GM19043 (cell line): ENCODE data around the gene SLC22A7.
"Not testable (repeated sequence)": the region's sequence is repeated elsewhere in the genome, so short reads cannot be mapped to it uniquely, and the experiment has no call there.

ENCODE experiments used
- ATAC-seq: cut with Tn5 transposase; IDR thresholded peaks from one replicate; pipeline ENCODE4 v1.9.1; 2021; ENCODE audit warnings: low read depth; ENCODE audit not compliant: unreplicated experiment

The SLC22A7 gene

DNA sequence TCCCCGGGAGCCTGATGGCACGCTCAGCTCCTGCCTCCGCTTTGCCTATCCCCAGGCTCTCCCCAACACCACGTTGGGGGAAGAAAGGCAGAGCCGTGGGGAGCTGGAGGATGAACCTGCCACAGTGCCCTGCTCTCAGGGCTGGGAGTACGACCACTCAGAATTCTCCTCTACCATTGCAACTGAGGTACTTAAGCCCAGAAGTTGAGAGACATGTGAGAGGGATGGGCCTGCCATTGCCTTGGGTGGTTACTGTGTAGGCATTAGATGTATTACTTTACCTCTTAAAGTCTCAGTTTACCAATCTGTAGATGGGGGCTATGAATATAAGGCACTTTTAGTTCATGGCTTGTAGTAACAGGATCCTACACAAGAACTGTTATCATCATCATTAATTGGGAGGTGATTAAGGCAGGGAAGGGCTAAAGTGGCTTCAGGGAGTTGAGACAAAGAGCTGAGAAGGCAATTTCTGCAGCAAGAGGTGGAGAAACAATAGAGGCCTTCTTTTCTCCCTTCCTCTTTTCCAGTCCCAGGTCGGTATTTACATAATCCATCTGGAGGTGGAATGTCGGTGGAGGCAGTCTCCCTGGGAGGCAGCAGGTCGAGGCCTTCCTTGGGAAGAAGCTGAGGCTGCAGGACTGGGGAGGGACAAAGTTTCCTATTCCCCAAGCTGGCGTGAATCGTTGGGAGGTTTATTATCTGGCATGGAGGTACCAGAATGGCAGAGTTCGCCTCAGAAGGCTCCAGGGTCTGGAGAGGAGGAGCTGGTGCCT lies 691 bp downstream of the SLC22A7 start:
- no peak for ATAC-seq

DNA sequence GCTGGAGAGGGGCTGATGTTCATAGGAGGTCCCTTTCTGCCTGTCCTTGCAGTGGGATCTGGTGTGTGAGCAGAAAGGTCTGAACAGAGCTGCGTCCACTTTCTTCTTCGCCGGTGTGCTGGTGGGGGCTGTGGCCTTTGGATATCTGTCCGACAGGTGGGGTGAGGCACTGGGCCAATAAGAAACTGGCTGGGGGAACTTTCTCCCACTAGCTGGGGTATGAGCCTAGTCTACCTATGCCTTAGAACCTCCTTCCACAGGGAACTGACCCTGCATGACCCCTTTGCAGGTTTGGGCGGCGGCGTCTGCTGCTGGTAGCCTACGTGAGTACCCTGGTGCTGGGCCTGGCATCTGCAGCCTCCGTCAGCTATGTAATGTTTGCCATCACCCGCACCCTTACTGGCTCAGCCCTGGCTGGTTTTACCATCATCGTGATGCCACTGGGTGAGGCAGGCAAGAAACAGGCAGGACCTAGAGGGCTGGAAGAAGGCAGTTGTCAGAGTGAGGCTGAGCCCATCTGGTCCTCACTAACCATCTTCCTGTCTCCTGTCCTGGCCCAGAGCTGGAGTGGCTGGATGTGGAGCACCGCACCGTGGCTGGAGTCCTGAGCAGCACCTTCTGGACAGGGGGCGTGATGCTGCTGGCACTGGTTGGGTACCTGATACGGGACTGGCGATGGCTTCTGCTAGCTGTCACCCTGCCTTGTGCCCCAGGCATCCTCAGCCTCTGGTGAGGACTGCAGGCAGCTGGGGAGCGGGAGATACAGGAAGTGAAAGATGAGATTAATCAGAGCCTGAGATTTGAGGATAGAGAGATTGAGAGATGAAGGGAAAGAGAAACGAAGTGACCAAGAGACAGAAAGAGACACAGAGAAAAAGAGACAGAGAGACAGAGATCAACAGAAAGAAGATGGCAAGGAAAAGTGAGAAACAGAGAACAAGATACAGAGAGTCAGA lies 1.6 kb downstream of the SLC22A7 start:
- ATAC-seq: no peak

DNA sequence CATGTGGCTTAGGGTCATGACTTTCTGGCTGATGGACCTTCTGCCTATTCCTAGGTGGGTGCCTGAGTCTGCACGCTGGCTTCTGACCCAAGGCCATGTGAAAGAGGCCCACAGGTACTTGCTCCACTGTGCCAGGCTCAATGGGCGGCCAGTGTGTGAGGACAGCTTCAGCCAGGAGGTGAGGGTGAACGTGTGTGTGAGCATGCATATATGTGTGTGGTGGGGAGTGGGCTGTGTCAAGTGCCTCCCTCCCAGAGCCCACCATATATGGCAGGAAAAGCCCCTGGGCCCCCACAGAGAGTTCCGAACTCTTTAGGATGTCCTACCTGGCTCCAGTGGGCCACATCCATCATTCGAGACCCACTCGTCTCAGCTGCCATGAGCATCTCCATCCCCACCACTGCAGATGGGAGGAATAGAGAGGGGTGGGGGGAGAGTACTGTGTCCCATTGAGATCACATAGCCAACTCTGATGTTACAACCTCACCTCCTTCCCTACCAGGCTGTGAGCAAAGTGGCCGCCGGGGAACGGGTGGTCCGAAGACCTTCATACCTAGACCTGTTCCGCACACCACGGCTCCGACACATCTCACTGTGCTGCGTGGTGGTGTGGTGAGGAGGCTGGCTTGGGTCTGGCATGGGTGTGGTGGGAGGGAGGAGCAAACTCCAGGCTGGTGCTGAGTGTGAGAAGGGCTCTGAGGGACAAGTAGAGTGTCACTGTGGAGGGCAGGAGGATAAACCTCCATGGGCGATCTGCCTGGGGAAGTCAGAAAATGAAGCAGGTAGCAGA lies 3.2 kb downstream of the SLC22A7 start:
- ATAC-seq: no peak

DNA sequence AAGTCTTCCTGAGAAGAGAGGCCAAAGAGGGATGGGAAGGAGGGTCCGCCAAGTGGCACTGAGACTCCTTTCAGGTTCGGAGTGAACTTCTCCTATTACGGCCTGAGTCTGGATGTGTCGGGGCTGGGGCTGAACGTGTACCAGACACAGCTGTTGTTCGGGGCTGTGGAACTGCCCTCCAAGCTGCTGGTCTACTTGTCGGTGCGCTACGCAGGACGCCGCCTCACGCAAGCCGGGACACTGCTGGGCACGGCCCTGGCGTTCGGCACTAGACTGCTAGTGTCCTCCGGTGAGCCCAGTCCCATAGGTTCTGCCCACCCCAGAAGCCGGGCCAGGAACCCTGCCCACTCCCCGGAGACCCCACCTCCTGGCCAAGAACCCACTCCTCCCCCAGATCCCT lies 4.1 kb downstream of the SLC22A7 start:
- ATAC-seq: no peak

DNA sequence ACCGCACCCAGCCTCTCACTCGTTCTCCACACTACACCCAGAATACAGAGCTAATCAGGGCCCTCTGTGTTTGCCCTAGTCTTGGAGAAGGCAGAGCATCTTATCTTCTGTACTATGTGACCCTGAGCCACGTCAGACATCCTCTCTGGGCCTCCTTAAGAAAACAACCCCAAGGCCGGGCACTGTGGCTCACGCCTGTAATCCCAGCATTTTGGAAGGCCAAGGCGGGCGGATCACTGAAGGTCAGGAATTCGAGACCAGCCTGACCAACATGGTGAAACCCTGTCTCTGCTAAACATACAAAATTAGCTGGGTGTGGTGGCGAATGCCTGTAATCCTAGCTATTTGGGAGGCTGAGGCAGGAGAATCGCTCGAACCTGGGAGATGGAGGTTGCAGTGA lies 4.9 kb downstream of the SLC22A7 start:
- not testable (repeated sequence) for ATAC-seq

DNA sequence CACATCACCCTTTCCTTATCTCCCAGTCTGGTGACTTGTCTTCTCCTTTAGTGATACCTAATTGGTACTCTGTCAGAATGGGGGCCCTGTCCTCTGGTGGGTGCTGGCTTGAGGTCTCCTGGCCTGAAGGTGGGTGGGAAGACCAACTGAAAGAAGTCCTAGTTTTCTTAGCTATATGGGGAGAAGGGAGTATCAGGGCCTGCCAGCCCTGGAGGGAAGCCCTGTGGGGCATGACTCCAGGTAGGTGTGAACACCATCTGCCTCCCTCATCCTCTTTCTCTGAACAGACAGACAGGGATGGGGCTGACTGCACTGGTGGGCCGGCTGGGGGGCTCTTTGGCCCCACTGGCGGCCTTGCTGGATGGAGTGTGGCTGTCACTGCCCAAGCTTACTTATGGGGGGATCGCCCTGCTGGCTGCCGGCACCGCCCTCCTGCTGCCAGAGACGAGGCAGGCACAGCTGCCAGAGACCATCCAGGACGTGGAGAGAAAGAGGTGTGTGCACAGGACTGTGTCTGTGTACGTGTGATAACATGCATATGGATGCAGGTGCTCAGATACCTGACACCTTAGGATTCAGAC lies 5.8 kb downstream of the SLC22A7 start:
- ATAC-seq: no peak

DNA sequence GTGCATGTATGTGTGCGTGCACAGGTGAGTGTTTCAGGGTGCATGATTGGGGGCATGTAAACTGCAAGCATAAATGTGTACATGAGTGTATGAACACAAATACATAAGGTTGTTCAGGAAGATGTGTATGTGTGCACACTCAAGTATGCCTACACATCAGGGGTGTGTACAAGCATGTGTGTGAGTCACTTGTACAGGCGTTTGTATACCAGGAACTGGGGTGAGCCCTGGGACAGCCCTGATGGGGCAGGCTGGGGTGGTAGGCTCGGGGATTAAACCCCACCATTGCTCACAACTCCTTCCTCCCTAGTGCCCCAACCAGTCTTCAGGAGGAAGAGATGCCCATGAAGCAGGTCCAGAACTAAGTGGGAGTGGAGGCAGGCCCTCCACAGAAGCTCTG lies 6.3 kb downstream of the SLC22A7 start:
- no peak for ATAC-seq

DNA sequence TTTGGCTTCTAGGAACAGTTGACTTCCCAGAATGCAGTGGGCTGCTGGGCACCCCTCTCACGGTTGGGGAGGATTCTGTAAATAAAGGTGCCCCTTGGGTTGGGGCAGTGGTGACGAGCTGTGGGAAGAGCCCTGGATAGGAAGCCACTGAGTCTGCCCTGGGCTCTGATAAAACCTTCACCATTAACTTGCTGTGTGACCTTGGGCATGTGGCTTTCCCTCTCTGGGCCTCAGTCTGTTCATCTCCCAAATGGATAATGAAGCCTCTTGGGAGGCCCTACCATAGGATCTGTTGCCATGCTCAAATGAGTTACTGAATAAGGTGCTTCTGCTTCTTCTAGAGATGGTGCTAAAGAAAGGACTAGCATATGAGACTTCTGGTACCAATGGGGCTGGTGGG lies 6.8 kb downstream of the SLC22A7 start:
- no peak for ATAC-seq

DNA sequence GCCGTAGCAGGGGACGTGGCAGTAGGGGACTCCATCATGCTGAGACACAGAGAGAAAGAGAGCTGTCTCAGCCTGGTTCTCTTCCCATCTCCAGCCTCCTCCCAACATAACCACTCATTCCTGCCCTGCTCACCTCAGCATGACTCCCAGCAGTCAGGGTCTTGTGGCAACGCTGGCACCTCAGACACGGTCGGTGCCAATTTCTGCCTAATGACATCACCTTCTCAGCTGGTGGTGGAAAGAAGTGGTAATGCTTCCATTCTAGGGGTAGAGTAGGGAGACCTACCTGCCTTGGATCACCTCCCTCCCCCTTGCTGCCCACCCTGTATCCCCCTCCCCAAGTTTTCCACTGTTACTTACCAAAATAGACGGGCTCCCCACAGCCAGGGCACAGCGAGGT lies 8.0 kb downstream of the SLC22A7 start:
- no peak for ATAC-seq

DNA sequence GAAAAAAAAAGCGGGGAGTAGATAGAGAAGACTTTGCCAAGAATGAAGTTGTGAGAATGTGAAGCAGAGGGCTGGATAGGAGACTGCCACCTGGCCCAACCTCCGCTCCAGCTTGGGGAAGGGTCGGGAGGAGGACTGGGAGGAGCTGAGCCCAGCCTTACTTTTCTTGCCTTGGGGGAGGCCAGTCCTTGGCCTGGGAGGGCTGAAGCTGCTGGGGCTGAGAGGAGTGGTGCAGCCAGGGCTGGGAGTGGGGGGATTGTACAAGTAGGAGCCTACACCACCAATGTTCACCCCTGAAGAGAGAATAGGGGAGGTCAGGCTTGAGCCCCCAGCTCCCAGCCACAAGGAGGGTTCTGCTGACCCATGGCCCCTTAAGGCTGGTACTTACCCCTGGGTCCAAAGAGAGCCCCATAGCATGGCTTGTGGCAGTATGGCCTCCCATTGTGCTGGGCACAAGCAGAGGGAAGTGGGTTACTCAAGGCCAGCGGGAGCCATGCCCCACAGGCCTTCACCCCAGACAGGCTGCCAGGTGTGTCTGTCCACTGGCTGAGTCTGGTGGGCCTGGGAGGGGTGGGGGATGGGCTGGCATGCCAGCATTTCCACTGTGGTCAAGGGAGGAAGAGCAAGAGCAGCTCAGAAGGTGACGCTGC lies 9.5 kb downstream of the SLC22A7 start:
- no peak for ATAC-seq

DNA sequence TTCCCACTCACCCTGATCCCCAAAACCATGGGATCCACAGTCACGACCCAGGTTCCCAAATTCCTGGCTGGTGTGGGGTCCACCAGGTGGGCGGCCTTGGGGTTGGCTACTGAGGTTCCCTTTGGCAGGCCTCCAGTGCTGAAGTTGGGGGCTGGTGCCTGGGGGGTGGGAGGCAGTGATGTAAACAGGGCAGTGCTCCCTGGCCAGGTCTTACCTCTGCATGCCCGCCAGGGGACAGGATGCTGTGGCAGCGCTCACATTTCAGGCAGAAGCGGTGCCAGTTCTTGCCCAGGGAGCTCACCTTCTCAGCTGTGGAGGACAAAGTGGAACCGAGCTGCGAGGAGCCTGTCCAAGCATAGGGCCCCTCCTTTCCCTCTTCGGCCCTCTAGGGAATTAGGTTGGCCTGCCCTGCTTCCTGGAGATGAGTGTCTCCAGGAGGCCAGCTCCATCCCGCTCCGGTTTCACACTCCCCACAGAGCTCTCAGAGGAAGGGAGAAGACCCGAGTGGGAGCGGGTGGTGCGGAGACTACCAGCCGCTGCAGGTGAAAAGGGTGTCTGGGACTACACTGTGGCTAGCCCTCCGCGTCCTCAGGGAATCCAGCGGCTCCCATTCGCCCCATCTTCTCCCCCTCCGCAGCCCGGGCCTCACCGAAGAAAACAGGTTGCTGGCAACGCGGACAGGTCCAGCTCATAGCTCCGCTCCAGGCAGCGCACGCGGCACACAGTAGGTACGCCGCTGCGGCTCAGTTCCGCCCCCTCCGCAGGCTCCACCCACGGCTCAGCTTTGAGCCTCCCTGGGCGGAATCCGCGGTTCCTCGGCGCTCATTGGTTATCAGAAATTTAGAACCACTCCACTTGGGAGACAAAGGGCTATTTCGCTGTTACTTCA lies 10.3 kb downstream of the SLC22A7 start, which contains the start of gene CRIP3:
CRIP3 (minus strand) TSS at position 726 of the 889 bp plus-strand sequence; CDS start at position 692, 34 bp downstream.
- ATAC-seq: peak; percentile 57

DNA sequence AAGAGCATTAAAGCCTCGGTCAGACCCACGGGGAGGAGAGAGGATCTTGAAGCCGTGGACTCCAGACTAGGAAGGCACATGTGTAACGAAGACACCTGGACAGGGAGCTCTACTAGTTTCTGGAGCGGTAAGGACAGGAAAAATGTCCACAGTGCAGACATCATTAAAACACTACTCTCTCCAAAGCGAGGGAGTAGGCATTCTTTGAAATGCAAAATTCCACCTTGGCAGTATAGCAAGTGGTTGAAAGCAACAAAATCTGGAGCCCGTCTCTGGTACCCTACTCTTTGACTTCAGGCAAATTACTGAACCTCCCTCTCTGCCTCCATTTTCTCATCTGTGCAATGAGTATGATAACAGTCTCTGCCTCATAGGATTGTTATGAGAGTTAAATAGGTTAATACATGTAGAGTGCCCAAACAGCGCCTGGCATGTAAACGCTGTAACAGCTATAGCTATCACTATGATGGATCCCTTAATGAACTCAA lies 11.0 kb downstream of the SLC22A7 start:
- ATAC-seq: no peak

DNA sequence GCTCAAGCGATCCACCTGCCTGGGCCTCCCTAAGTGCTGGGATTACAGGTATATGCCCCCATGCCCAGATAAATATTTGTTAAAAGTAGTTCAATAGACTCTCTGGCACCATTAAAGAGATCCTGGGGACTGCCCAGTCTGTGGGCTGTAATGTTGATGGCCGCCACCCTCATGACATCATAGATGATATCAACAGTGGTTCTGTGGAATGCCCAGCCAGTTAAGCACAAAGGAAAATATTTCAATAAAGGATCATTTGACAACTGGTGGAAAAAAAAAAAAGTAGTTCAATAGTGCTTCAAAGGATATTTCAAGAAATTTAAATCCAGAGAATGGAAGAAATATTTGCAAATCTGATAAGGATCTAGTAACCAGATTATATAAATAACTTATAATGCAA lies 12.1 kb downstream of the SLC22A7 start:
- ATAC-seq: no peak

DNA sequence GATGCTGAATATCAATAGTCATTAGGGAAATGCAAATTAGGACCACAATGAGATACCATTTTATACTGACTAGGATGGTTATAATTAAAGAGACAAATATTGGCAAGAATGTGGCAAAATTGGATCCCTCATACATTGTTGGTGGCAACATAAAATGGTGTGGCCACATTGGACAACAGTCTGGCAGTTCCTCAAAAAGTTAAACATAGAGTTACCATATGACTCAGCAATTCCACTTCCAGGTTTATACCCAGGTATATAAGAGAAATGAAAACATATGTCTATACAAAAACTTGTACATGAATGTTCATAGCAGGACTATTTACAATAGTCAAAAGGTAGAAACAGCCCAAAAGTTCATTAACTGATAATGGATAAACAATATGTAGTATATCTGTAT lies 12.6 kb downstream of the SLC22A7 start:
- no peak for ATAC-seq

DNA sequence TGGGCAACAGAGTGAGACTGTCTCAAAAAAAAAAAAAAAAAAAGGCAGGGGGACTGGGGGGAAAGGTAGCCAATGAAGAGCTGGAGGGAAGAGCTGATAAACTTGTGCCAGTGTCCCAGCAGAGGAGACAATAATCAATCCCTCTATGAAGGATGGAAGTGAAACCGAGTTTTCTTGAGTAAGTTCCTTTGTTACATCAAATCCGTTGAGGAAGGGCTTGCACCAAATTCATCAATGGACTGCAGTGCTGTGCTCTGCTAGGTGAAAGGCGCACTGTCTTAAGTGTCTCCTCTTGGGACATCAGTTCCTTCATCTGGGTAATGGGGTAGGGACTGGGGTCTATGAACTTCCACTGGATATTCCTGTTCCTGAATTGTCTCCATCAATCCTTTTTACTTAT lies 13.6 kb downstream of the SLC22A7 start:
- no peak for ATAC-seq

DNA sequence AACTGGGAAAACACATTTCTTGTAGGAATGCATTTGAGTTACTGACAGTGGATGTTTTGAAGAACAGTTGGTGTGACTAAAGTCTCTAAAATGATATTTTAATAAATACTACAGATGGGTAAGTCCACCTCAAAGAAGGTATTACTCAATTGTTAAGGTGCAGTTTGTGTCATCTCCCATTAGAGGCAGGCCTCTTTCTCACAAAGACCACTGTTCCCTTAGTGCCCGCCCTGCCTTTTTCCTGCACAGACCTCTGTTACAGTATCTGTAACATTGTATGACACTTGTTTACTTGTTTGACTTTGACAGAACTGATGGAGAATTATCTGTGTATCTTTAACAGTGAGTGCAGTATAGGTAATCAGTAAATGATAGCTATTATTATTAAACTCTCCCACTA lies 15.8 kb downstream of the SLC22A7 start:
- ATAC-seq: no peak

DNA sequence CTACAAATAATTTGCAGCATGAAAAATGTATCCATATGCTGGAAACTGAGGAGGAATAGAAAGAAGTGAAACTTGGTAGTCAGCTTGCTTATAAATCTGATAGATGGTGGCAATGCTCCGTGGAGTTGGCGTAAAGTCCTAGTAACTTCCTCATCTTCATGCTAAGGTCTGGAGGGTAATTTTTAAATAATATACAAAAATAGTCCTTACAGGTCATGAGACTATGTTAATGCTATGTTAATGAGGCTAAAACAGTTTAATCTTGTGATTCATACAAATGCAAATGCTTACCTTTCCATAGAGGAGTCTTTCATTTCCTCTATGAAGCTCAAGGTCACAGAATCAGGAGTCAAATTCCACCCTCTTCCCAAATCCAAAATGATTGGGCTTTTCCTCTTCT lies 20.0 kb downstream of the SLC22A7 start:
- no peak for ATAC-seq

DNA sequence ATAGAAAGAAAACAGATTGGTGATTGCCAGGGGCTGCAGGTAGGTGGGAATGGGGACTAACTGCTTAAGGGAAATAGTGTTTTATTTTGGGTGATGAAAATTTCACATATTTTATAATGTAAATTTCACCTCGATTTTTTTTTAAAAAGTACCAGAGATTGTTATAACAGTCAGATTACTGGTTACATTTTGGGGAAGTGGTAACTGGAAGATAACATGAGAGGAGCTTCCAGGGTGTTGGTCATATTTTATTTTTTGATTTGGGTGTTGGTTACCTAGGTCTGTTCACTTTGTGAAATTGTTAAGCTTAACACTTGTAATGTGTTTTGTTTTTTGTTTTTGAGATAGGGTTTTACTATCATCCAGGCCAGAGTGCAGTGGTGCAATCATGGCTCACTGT lies 27.8 kb downstream of the SLC22A7 start:
- ATAC-seq: no peak

DNA sequence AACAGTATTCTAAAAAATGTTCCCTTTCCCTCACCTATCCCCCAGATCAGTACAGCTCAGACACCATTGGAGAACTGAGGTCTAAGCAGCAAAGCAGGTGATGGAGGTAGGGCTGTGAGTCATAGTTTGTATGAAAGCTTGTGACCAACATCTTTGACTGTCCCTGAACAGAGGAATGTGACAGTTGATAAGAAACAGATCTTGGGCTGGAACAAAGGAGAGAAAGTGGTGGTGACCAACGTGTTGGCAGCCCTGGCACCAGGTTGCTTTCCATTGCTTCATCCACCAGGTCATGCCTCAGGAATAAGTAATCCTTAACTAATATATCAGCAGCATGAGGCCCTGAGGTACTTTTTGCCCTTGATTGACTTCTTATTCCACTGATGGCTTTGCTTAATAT lies 30.5 kb downstream of the SLC22A7 start:
- no peak for ATAC-seq
